H7 (cell line): ENCODE results near the gene UGT2B11. TPM values are rescaled to one million over a fixed set of nuclear protein-coding genes. Genes with fewer than 3 reads are reported as not detected.
"Not testable (repeated sequence)": the region's sequence is repeated elsewhere in the genome, so short reads cannot be mapped to it uniquely, and the experiment has no call there.

Experiments
- DNase-seq: peaks from one replicate; pipeline ENCODE4 v3.0.0; 2012
- H3K27me3 ChIP-seq: 2 replicates; pipeline ENCODE4 v1.6.0; 2011; ENCODE audit warnings: mild to moderate bottlenecking, low read length; ENCODE audit not compliant: control insufficient read depth, insufficient read depth
- H3K36me3 ChIP-seq: replicated peaks from 2 replicates; pipeline ENCODE4 v1.5.1; 2011; ENCODE audit warnings: low read length; ENCODE audit not compliant: control insufficient read depth, insufficient read depth
- H3K4me3 ChIP-seq: 2 replicates; pipeline ENCODE4 v1.5.1; 2011; ENCODE audit warnings: low read depth, mild to moderate bottlenecking, control low read depth, low read length, moderate library complexity; ENCODE audit not compliant: insufficient read depth
- total RNA-seq: library from RNA; depleted of rRNA; stranded (reverse); fragments of >200 nt; shearing (Covaris generic); gene quantifications from 2 replicates; pipeline ENCODE4 v1.2.3, GENCODE V29; 2014; rRNA removed

UGT2B11 gene
- total RNA-seq: not detected in 2 replicates

GRCh38 chr4:69214716-69215115 lies at the start of gene UGT2B11:
Gene UGT2B11 (minus strand): TSS chr4:69214748. CDS start chr4:69214722, 26 bp downstream.
- no peak within 1 kb of the TSS for H3K4me3 ChIP-seq
- H3K27me3 ChIP-seq: no peaks in the 10 kb centered on the region
- H3K36me3 ChIP-seq: no peaks in the 10 kb centered on the region
- DNase-seq: no peak

- not testable (repeated sequence) for DNase-seq, H3K27me3 ChIP-seq, H3K4me3 ChIP-seq, H3K36me3 ChIP-seq
Measured at GRCh38 chr4:69253147-69253772, 38.7 kb upstream of the UGT2B11 start.

- not testable (repeated sequence) for H3K4me3 ChIP-seq, H3K36me3 ChIP-seq, DNase-seq, H3K27me3 ChIP-seq
Measured at GRCh38 chr4:69250884-69251283, 36.3 kb upstream of the UGT2B11 start.

GRCh38 chr4:69242562-69243240 lies 28.2 kb upstream of the UGT2B11 start:
- not testable (repeated sequence) for H3K36me3 ChIP-seq, DNase-seq, H3K27me3 ChIP-seq, H3K4me3 ChIP-seq

GRCh38 chr4:69241746-69242145 lies 27.2 kb upstream of the UGT2B11 start:
- H3K4me3 ChIP-seq, DNase-seq, H3K36me3 ChIP-seq, H3K27me3 ChIP-seq: not testable (repeated sequence)

- not testable (repeated sequence) for H3K4me3 ChIP-seq, H3K27me3 ChIP-seq, DNase-seq, H3K36me3 ChIP-seq
Measured at GRCh38 chr4:69240787-69241186, 26.2 kb upstream of the UGT2B11 start.

GRCh38 chr4:69239557-69240168 lies 25.1 kb upstream of the UGT2B11 start:
- H3K27me3 ChIP-seq: no peaks in the 10 kb centered on the region
- no peaks in the 10 kb centered on the region for H3K36me3 ChIP-seq
- H3K4me3 ChIP-seq: no peak overlapping the region
- no peak for DNase-seq

GRCh38 chr4:69239092-69239491 lies 24.5 kb upstream of the UGT2B11 start:
- H3K36me3 ChIP-seq: no peaks in the 10 kb centered on the region
- no peak overlapping the region for H3K4me3 ChIP-seq
- H3K27me3 ChIP-seq: no peaks in the 10 kb centered on the region
- no peak for DNase-seq

- Histone ChIP-seq H3K36me3 (no peaks in the 10 kb centered on the region), H3K4me3 (no peak overlapping the region), H3K27me3 (no peaks in the 10 kb centered on the region)
- DNase-seq: no peak
Measured at GRCh38 chr4:69224891-69225290, 10.3 kb upstream of the UGT2B11 start.

- not testable (repeated sequence) for DNase-seq, H3K4me3 ChIP-seq, H3K36me3 ChIP-seq, H3K27me3 ChIP-seq
Measured at GRCh38 chr4:69223277-69223676, 8.7 kb upstream of the UGT2B11 start.

GRCh38 chr4:69218491-69218890 lies 3.9 kb upstream of the UGT2B11 start:
- not testable (repeated sequence) for DNase-seq, H3K36me3 ChIP-seq, H3K27me3 ChIP-seq, H3K4me3 ChIP-seq

GRCh38 chr4:69210911-69211310 lies 3.6 kb downstream of the UGT2B11 start:
- no peak for DNase-seq
- Histone ChIP-seq H3K4me3 (no peak overlapping the region), H3K36me3 (no peaks in the 10 kb centered on the region)

GRCh38 chr4:69198506-69198905 lies 16.0 kb downstream of the UGT2B11 start:
- not testable (repeated sequence) for H3K27me3 ChIP-seq, H3K4me3 ChIP-seq, DNase-seq, H3K36me3 ChIP-seq

More at GRCh38 chr4:69210911-69211310, 3.6 kb downstream of the UGT2B11 start:
- no peaks in the 10 kb centered on the region for H3K27me3 ChIP-seq

- H3K27me3 ChIP-seq: no peaks in the 10 kb centered on the region
- no peak for DNase-seq
- H3K36me3 ChIP-seq: no peaks in the 10 kb centered on the region
- H3K4me3 ChIP-seq: no peak overlapping the region
Measured at GRCh38 chr4:69196209-69196965, 18.2 kb downstream of the UGT2B11 start.
